HG03432 (cell line): ENCODE results near the gene PHPT1.
"Not testable (repeated sequence)": the region's sequence is repeated elsewhere in the genome, so short reads cannot be mapped to it uniquely, and the experiment has no call there.

Experiments used
- ATAC-seq: cut with Tn5 transposase; IDR thresholded peaks from one replicate; pipeline ENCODE4 v1.9.1; 2021; ENCODE audit warnings: mild to moderate bottlenecking, moderate library complexity; ENCODE audit not compliant: unreplicated experiment

Gene PHPT1

GRCh38 chr9:136883670-136884069 lies 34.5 kb downstream of the PHPT1 start:
- ATAC-seq = not testable (repeated sequence)

- peak; percentile 79 for ATAC-seq
These were observed 36.9 kb downstream of the PHPT1 start, which contains the start of gene TRAF2 for GRCh38 chr9:136885950-136886578. TRAF2 (plus strand) TSS chr9:136886516; CDS start chr9:136898741, 12,225 bp downstream.

- peak; percentile 32 for ATAC-seq
These were observed 37.7 kb downstream of the PHPT1 start for GRCh38 chr9:136886610-136887597.

GRCh38 chr9:136888454-136888853 lies 39.2 kb downstream of the PHPT1 start:
- ATAC-seq = no peak

GRCh38 chr9:136889858-136890257 lies 40.6 kb downstream of the PHPT1 start:
- no peak for ATAC-seq

GRCh38 chr9:136890661-136891060 lies 41.5 kb downstream of the PHPT1 start:
- no peak for ATAC-seq

GRCh38 chr9:136896027-136896426 lies 46.8 kb downstream of the PHPT1 start:
- no peak for ATAC-seq

GRCh38 chr9:136898483-136899100 lies 49.4 kb downstream of the PHPT1 start:
- ATAC-seq = no peak

- no peak for ATAC-seq
These were observed 50.0 kb downstream of the PHPT1 start for GRCh38 chr9:136899196-136899595.

GRCh38 chr9:136900556-136900955 lies 51.3 kb downstream of the PHPT1 start:
- no peak for ATAC-seq
